ENCODE measurements around the gene PPP4R1.

- TF ChIP-seq CTCF (optimal IDR thresholded peaks at IDR 0.05 in 1 of 3, IDR thresholded peaks at IDR 0.05 in 1 of 3, conservative IDR thresholded peaks at IDR 0.05 in 1 of 3; ENCODE audit: extremely low read depth in 1 of 3, insufficient read depth in 2 of 3, low read length in 3 of 3) (no peak), EZH2 (IDR thresholded peaks at IDR 0.05; ENCODE audit: low read length) (no peak)
Measured at GRCh38 chr18:9542924-9543323, 71.4 kb downstream of the PPP4R1 start.

Measured in keratinocyte (primary cell).